HG02885 (cell line): ENCODE results near the gene DNAJB1.
"Not testable (repeated sequence)": the region's sequence is repeated elsewhere in the genome, so short reads cannot be mapped to it uniquely, and the experiment has no call there.

ENCODE experiments used
- ATAC-seq: cut with Tn5 transposase; IDR thresholded peaks from one replicate; pipeline ENCODE4 v1.9.1; 2021; ENCODE audit warnings: mild to moderate bottlenecking; ENCODE audit not compliant: unreplicated experiment, poor library complexity

DNAJB1 gene

DNA sequence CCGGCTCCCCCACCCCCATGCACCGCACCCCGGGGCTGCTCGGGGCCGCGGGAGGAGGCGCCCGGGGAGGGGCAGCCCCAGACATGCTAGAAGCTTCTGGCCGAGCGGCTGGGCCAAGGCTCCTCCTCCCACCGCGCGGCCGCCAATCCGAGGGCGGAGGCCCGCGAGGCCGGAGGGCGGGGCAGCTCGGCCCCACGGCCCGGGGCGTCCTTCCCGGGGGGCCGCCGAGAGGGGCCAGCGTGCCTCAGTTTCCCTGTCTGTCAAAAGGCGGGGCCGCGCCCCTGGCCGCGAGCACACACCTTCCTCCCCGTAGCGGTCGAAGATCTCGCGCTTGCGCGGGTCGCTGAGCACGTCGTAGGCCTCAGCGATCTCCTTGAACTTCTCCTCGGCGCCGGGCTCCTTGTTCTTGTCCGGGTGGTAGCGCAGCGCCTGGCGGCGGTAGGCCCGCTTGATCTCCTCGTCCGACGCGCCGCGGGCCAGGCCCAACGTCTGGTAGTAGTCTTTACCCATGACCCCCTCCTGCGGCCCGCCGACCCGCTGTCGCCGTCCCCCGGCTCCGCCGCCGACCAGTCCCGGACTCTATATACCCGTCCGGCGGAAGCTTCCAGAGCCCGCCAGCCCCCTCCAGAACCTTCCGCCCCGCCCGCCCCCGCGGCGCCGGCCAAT, at the start of gene DNAJB1:
TSS of gene DNAJB1 (minus strand) at position 558 of the 666 bp plus-strand sequence. CDS start at position 510, 48 bp downstream.
- ATAC-seq, result peak; percentile 66

DNA sequence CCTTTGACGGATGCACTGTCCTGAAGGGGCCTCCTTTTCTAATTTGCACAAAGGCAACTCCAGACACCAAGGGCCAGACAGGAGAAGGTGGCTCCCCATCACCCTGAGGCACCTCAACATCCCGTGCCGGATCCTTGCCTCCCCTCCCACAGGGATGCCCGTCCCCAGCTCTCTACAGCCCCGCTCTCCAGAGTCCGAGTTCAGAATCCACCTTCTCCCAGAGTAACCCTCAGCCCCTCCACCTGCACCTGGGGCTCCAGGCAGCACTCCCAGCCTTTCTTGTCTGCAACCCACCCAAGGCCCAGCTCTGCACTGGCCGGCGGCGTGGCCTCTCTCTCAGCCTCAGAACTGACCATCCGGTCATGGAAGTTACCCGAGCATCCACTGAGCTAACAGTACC, 48.9 kb upstream of the DNAJB1 start:
- ATAC-seq, result no peak

DNA sequence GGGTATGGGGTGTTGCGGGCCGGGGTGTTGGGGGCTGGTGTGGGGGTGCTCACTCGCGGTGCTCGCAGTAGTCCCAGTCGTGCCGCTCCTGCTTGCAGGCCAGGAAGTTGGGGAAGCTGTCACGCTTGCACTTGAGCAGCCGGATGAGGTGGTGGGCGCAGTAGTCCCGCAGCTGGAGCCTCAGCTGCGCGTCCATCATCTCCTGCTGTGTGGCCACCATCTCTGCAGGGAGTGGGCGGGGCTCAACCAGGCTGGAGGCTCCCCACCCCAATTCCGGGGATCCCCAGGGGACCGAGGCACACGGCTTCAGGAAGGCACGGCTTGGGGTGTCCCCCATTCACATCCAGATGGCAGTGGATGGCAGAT, 48.5 kb upstream of the DNAJB1 start:
- no peak for ATAC-seq

DNA sequence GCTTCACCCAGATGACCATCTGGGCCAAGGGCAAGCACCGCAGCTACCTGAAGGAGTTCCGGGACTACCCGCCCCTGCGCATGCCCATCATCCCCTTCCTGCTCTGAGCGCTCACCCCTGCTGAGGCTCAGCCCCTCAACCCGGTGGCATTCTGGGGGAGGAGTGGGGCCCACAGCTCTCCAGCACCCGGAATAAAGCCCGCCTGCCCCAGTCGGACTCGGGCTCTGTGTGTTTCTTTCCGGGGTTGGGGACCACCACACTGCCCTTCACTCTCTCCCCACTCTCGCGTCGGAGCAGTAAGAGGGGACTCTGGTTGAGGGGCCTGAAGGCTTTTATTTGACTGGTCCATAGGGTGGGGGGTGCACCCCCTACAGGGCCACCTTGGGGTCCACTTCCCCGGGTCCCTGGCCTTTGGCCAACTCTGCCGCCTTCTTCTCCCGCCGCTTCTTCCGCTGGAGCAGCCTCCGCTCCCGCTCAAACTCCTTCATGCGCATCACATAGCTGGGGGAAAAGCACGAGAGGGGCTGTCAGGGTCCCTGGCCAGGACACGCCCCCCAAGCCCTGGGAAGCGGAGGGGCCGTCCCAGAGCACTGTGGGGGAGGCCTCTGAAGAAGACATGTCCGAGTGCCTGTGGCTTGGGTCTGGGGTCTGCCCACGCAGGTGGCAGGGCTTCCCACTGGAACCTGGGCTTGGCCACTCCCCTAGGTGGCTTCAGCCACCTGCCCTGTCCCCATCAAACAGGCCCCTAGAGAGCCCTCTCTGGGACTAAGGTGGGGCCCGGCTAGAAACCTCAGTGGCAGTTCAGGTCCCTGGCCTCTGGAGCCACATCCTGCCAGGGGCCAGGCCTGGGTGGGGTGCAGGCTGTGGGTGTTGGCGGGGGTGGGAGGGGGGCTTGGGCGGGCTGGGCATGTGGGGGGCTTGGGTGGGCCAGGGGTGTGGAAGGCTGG, 47.8 kb upstream of the DNAJB1 start:
- ATAC-seq, result no peak

DNA sequence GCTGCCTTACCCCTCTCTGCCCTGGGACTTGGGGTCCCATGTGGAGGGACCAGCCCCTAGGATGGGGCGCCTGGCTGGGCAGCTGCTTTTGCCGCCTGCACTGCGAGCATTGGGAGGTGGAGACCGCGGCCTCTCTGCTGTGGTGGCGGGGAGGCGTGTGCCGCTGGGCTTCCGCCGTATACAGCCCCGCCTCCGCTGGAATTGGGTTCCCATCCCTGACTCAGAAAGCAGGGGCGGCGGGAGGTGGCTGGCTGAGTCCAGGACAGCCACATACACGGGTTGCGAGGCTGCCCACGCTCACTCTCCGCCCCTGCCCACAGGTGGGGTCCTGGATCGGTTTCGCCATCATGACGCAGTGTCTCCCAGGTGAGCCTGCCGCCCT, 47.1 kb upstream of the DNAJB1 start:
- no peak for ATAC-seq

DNA sequence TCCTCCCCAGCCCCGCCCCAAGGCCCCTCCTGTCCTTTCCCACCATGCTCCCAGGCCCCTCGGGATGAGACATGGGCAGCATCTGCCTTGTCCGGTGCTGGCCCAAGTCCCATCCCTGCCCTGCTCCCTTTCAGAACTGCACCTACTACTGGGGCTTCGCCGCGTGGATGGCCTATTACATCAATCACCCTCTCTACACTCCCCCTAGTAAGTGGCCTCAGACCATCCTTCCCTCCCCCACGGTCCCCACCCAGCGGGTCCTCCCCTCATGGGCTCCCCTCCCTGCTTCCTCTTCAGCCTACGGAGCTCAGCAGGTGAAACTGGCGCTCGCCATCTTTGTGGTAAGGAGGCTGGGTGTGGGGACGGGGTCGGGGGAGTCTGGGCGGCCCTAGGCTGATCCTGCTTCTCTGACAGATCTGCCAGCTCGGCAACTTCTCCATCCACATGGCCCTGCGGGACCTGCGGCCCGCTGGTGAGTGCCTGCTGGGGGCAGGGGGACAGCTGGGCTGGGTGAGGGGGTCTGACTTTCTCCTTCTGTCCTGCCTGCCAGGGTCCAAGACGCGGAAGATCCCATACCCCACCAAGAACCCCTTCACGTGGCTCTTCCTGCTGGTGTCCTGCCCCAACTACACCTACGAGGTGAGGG, 46.6 kb upstream of the DNAJB1 start:
- not testable (repeated sequence) for ATAC-seq

DNA sequence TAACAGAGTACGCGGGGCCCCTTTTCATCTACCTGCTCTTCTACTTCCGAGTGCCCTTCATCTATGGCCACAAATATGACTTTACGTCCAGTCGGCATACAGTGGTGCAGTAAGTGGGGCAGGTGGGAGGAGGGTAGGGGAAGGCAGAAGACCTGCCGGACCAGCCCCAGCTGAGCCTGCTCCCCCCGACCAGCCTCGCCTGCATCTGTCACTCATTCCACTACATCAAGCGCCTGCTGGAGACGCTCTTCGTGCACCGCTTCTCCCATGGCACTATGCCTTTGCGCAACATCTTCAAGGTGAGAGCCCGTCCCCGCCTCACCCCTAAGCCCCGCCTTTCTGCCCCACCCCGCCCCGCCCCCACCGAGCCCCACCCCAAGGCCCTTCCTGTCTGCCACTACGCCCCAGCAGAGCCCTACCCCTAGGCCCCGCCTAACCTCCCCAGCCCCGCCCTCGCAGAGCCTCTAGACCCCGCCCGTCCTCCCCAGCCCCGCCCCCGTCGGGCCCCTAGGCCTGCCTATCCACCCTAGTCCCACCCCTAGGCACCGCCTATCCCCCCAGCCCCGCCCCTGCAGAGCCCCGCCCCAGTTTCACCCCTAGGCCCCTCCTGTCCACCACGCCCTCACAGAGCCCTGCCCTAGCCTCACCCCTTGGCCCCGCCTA, 45.9 kb upstream of the DNAJB1 start:
- no peak for ATAC-seq

DNA sequence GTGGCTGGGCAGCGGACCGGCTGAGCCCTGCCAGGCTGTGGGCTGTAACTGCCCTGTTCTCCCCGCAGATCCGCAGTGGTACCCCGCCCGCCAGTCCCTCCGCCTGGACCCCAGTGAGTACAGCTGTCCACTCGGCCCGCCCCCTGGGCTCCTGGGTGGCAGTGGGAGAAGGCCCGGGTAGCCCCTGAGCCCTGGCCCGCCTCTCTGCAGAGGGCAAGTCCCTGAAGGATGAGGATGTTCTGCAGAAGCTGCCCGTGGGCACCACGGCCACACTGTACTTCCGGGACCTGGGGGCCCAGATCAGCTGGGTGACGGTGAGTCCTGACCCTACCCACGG, 45.4 kb upstream of the DNAJB1 start:
- ATAC-seq, result no peak

DNA sequence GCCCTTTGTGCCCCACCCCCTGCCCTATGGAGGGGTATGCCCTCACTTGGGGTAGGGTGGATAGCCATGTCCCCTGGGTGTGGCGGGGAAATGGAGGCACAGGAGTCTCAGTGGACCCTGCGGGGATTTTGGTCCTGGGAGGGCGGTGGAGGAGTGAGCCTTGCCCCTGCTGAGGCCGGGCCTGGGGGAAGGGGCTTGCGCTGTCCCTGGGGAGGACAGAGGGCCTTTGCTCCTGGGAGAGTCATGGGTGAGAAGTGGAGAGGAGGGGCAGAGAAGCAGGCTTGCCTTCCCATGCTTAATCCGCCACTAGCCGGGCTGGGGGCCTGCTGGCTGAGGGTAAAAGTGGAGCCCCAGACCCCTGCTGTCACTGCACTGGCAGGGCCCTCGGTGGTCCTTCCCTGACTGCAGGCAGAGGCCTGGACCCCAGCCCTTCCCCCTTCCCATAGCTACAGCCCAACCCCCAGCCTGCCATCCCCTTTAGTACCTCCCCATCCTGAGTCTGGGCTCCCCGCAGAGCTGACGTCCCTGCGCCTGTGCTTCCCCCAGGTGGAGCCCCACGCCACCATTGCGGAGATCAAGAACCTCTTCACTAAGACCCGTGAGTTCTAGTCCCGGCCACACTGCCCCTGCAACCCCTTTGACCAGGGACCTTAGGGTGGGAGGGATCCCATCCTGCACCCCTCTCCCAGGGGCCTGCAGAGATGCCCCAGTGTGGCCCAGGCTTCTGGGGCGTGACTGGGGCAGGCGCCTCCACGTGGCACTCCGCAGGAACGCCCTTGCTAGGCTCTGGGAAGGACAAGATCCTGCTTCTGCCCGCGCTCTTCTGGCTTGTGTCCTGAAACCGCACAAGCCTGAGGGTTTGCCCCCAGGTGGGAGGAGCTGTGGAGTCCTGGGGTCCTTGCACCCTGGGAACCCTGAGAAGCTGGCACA, 44.7 kb upstream of the DNAJB1 start:
- no peak for ATAC-seq

DNA sequence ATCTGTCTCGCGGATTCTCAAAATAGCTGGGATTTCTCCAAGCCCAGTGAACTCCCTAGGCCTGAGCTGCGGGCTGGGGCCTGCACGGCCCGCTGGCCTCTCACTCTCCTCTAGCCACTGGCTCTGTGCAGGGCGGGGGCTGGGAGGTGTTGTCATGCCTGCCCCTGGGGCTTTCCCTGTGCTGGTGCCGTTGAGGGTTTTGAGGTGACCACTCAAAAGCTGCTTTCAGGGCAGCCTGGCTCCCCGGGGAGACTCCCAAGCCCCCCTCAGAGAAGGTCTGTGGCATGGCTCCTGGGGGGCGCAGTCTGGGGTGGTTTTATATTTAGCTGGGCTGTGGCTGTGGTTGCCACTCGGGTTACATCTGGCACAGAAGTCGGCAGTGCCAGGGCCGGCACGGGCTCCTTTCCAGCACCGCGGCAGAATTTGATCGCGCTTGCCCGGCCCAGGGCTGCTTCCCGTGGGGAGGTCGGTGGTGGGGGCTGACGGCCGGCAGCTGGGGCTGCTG, 43.7 kb upstream of the DNAJB1 start:
- no peak for ATAC-seq

DNA sequence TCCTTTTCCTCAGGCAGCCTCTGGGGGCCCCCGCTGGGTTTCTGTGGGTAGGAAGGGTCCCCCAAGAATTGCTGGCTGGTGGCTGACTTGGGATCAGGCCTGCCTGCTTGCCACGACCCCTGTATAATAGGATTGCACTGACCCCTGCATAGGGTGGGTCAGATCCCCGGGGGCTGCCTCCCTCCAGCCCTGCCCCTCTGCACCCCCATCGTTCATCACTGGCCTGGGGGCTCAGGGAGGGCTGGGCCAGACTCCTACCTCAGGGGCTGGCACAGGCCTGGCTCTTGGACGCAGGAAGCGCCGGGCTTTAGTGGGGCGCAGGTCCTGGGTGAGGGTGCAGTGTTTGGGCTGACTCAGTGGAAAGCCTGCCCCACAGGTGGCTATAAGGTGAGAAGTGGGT, 43.1 kb upstream of the DNAJB1 start:
- ATAC-seq, result no peak

DNA sequence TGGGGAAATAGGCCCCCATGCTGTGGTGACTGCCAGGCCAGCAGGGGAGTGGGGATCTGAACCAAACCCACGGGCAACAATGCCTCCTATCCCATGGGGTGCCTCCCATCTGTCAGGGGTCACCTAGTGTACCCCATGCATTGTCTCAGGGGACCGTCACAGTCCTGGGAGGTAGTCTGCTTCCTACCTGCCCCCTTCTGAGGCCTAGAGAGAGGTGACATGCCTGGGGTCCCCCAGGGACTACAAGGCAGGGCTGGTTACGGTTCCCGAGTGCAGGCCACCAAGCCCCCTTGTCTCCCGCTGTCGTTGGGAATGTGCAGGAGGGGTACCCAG, 42.5 kb upstream of the DNAJB1 start:
- no peak for ATAC-seq

DNA sequence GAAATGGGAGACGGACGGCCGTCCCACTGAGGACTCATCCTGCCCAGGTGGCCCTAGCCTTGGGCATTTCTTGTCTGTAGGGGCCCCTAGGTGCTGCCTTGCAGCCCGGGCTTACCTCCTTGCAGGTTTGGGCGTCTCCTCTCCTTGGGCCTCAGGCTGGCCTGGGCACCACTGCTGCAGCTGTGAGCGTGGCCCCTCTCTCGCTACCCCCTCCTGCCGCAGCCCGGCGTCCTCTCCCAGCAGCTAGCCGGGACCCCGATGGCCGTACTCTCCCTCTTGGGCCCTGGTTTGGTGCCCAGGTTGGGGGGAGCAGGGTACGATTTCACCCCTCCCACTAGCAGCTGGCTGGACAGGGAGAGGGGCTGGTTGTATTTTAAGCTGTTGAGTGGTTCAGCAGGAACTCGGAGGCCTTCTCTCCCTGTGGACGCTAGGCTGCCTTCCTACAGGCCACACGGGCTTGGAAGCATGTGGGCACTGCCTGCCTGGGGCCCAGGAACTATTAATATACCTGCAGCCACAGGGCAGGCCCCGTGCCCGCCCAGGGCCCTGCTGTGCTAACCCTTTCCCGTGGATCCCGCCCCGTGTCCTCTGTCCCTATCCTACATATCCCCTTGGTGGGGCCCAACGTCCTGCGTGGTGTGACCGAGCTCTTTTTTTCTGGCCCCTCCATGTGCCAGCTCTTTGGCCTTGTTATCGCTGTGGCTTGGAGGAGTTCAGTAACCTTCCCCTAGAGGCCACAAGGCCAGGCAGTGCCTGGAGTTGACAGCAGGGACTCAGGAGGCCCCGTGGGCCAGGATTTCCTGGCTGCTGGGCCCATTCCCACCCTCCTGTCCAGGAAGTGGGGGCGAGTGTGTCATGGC, 41.9 kb upstream of the DNAJB1 start:
- ATAC-seq, result no peak

DNA sequence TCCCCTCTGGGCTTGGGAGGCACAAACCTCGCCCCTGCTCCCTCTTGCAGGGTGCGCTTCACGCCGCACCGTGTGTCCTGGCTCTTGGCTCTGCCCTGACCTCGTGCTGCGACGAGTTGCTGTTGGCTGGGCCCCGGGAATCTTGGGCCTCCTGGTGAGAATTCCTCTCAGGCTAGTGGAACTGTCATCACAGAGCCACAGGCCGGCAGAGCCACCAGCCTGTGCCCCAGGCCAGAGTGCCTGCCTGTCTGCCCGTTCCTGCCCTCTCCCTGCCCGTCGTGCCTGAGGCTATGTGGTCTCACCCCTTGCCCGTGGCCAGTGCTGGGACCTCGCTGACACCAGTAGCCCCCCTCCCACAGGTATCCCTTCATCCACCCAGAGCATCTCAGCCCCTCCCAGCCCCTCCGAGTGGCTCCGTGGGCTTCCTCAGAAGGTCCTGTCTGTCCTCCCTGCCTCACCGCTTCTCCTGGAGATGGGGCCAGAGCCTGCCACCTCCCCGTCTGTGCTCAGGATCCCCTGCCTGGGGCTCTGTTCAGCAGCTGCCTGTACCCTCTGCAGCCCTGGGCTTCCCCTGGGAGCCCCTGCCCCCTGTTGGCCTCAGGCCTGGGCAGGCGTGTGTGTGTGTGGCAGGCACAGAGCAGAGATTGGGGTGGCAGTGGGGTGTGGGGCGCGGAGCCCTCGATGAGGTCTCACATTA, 40.3 kb upstream of the DNAJB1 start:
- no peak for ATAC-seq

DNA sequence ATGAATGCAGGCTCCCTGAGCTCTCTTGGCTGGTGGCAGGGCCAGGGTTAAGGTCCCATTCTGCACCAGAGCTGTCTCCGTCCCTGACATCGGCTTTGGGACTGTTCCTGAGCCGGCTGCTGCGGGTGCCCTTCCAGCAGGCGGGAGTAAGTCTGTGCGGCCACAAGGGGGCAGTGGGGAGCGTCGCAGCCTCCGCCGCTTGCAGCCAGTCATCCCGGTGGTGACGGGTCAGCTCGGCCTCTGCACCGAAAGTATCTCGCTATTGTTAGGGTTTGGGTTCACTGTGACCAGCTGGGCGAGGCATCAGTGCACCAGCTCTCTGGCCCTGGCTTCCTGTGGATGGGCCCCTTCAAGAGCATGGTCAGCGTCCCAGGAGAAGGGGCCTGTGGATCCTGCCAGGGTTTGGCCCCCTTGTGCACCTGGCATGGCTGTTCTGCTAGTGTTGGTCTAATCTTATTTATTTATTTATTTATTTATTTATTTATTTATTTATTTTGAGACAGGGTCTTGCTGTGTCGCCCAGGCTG, 38.5 kb upstream of the DNAJB1 start:
- no peak for ATAC-seq

DNA sequence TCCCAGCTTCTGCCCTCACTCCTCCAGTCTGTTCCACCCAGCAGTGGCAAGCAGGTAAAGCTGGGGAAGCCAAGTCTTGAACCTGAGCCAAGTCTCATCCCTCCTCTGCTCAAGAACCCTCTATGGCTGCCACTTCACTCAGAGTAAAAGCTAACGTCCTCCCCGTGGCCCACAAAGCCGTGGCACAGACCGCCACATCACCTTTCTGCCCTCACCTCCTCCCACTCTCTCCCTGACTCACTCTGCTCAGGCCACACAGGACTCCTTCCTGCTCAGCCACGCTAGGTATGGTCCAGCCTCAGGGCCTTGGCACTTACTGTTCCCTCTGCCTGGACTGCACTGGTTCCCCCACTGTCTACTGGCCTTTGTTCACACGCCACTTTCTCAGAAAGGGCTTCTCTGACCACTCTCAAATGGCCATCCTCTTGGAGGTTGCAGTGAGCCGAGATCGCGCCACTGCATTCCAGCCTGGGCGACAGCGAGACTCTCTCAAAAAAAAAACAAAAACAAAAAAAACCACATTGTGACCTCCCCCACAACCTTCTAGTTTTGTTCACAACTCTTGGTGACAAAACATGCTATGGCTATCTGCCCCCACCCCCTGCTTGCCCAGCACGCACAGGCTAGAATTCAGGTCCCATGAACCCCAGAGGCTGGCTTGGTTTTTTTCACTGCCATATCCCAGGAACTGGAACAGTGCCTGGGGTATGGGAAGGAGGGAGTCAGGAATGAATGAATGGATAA, 37.9 kb upstream of the DNAJB1 start:
- ATAC-seq, result no peak

DNA sequence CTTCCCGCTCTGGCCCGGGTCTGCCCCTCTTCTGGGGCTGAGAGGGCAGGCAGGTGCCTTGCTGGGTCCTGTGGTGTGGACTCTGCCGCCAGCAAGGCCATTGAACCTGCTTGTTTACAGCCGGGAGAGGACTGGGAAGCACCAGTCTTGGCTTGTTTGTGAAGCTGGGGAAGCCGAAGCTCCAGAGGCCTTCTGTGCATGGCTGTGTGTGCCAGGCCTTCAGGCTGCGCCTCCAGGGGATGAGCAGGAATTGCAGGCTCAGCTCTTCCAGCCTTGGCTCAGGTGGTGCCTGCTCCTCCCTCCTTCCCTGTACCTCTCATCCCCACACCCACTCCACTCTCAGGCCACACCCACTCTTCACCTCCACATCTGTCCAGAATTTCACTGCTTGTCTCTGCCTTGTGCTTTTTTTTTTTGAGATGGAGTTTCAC, 36.2 kb upstream of the DNAJB1 start:
- no peak for ATAC-seq
